Endothelial cell (in vitro differentiated cells): Measurements from ENCODE around the gene TMEM45A. TPM values are rescaled to one million over a fixed set of nuclear protein-coding genes. Genes with fewer than 3 reads are reported as not detected.

Experiments used
- DNase-seq: peaks from one replicate; pipeline ENCODE4 v3.0.0; 2021; ENCODE audit warnings: low spot score
- H3K27ac Mint-ChIP-seq: one replicate; pipeline ENCODE4 v1.8.0; 2021; ENCODE audit warnings: mixed read lengths, inconsistent platforms; ENCODE audit not compliant: unreplicated experiment
- H3K27me3 Mint-ChIP-seq: one replicate; pipeline ENCODE4 v1.8.0; 2021; ENCODE audit warnings: mild to moderate bottlenecking, moderate library complexity, mixed read lengths, inconsistent platforms; ENCODE audit not compliant: unreplicated experiment
- H3K36me3 Mint-ChIP-seq: one replicate; pipeline ENCODE4 v1.8.0; 2021; ENCODE audit warnings: mild to moderate bottlenecking, low read depth, mixed read lengths, inconsistent platforms; ENCODE audit not compliant: unreplicated experiment
- H3K4me1 Mint-ChIP-seq: one replicate; pipeline ENCODE4 v1.8.0; 2021; ENCODE audit warnings: mild to moderate bottlenecking, mixed read lengths, inconsistent platforms; ENCODE audit not compliant: unreplicated experiment
- H3K4me3 Mint-ChIP-seq: one replicate; pipeline ENCODE4 v1.8.0; 2021; ENCODE audit warnings: mild to moderate bottlenecking, mixed read lengths, inconsistent platforms; ENCODE audit not compliant: unreplicated experiment
- H3K9me3 Mint-ChIP-seq: one replicate; pipeline ENCODE4 v1.8.0; 2021; ENCODE audit warnings: mixed read lengths, inconsistent platforms; ENCODE audit not compliant: unreplicated experiment
- CTCF ChIP-seq: fragments of 200-600 bp; sonication (generic); IDR thresholded peaks from one replicate; pipeline ENCODE4 v1.5.0; 2021; ENCODE audit warnings: antibody characterized with exemption; ENCODE audit not compliant: unreplicated experiment
- total RNA-seq: library from RNA; stranded (reverse); fragmentation: NEBNext Ultra II Directional; extraction: Animal tissue kit (Norgen Biotek cat#: 25700); gene quantifications from one replicate; pipeline ENCODE4 v1.2.1, GENCODE V29; 2021; ENCODE audit not compliant: unreplicated experiment

TMEM45A gene
- total RNA-seq, 1 donor from 2014 or later = 7.6 TPM

- H3K9me3 Mint-ChIP-seq = no peaks in the 10 kb centered on the region
- H3K4me1 Mint-ChIP-seq = no peaks in the 10 kb centered on the region
- peaks cover 5% of the 10 kb centered on the region for H3K36me3 Mint-ChIP-seq
- H3K4me3 Mint-ChIP-seq = no peak overlapping the region
- no peak overlapping the region for H3K27ac Mint-ChIP-seq
- no peak for DNase-seq
- no peak for TF ChIP-seq CTCF
- H3K27me3 Mint-ChIP-seq = no peaks in the 10 kb centered on the region
These were observed 24.4 kb downstream of the TMEM45A start for GRCh38 chr3:100516838-100517237.

- no peak overlapping the region for H3K4me3 Mint-ChIP-seq
- H3K9me3 Mint-ChIP-seq = no peaks in the 10 kb centered on the region
- DNase-seq = no peak
- no peak for TF ChIP-seq CTCF
- no peak overlapping the region for H3K27ac Mint-ChIP-seq
- H3K4me1 Mint-ChIP-seq = no peaks in the 10 kb centered on the region
- H3K27me3 Mint-ChIP-seq = no peaks in the 10 kb centered on the region
- peaks cover 5% of the 10 kb centered on the region for H3K36me3 Mint-ChIP-seq
These were observed 24.9 kb downstream of the TMEM45A start for GRCh38 chr3:100517276-100517675.

GRCh38 chr3:100518244-100518643, 25.8 kb downstream of the TMEM45A start:
- Mint-ChIP-seq H3K27me3 (no peaks in the 10 kb centered on the region), H3K36me3 (peaks cover 9% of the 10 kb centered on the region), H3K9me3 (no peaks in the 10 kb centered on the region), H3K27ac (no peak overlapping the region), H3K4me1 (no peaks in the 10 kb centered on the region), H3K4me3 (no peak overlapping the region)
- DNase-seq = no peak
- TF ChIP-seq CTCF = no peak

GRCh38 chr3:100518983-100519382, 26.6 kb downstream of the TMEM45A start:
- Mint-ChIP-seq H3K36me3 (peaks cover 9% of the 10 kb centered on the region), H3K27me3 (no peaks in the 10 kb centered on the region), H3K27ac (no peak overlapping the region)

GRCh38 chr3:100521439-100521845, 29.0 kb downstream of the TMEM45A start:
- H3K27ac Mint-ChIP-seq = no peak overlapping the region
- DNase-seq = no peak
- H3K4me3 Mint-ChIP-seq = no peak overlapping the region
- TF ChIP-seq CTCF = no peak
- no peaks in the 10 kb centered on the region for H3K9me3 Mint-ChIP-seq
- no peaks in the 10 kb centered on the region for H3K27me3 Mint-ChIP-seq
- H3K36me3 Mint-ChIP-seq = peaks cover 9% of the 10 kb centered on the region
- H3K4me1 Mint-ChIP-seq = no peaks in the 10 kb centered on the region

More at GRCh38 chr3:100518983-100519382, 26.6 kb downstream of the TMEM45A start:
- TF ChIP-seq CTCF = no peak
- Mint-ChIP-seq H3K4me3 (no peak overlapping the region), H3K4me1 (no peaks in the 10 kb centered on the region), H3K9me3 (no peaks in the 10 kb centered on the region)
- DNase-seq = no peak
